DOHH2 (cell line): ENCODE measurements around the gene FASTK.

Experiments
- H3F3A ChIP-seq: fragments of 200-600 bp; sonication (generic), shearing (Covaris generic); 2 replicates; pipeline ENCODE4 v1.6.0; 2016; ENCODE audit warnings: antibody characterized with exemption, mild to moderate bottlenecking; ENCODE audit not compliant: control insufficient read depth, insufficient read depth
- H3K27ac ChIP-seq: fragments of 200-600 bp; sonication (generic); 2 replicates; pipeline ENCODE4 v1.5.1; 2014; ENCODE audit warnings: low read depth, mild to moderate bottlenecking, low read length, moderate library complexity
- H3K27me3 ChIP-seq: fragments of 200-600 bp; sonication (generic); 2 replicates; pipeline ENCODE4 v1.6.1; 2014; ENCODE audit warnings: mild to moderate bottlenecking, low read length, mixed read lengths; ENCODE audit not compliant: control insufficient read depth
- H3K36me3 ChIP-seq: fragments of 200-600 bp; sonication (generic); 2 replicates; pipeline ENCODE4 v1.6.1; 2014; ENCODE audit warnings: mild to moderate bottlenecking, low read length, moderate library complexity, mixed read lengths; ENCODE audit not compliant: control insufficient read depth
- H3K4me1 ChIP-seq: fragments of 200-600 bp; sonication (generic); 2 replicates; pipeline ENCODE4 v1.6.1; 2014; ENCODE audit warnings: mild to moderate bottlenecking, low read length, mixed read lengths; ENCODE audit not compliant: control insufficient read depth
- H3K4me2 ChIP-seq: fragments of 200-600 bp; sonication (generic); 2 replicates; pipeline ENCODE4 v1.6.0; 2014; ENCODE audit warnings: mild to moderate bottlenecking, low read length, moderate library complexity
- H3K4me3 ChIP-seq: fragments of 200-600 bp; sonication (generic); 2 replicates; pipeline ENCODE4 v1.5.1; 2014; ENCODE audit warnings: mild to moderate bottlenecking, low read length, mixed read lengths
- H3K79me2 ChIP-seq: fragments of 200-600 bp; sonication (generic); 2 replicates; pipeline ENCODE4 v1.6.1; 2014; ENCODE audit warnings: mild to moderate bottlenecking, low read length, mixed read lengths; ENCODE audit not compliant: control insufficient read depth
- H3K9me2 ChIP-seq: fragments of 200-600 bp; sonication (generic); replicated peaks from 2 replicates; pipeline ENCODE4 v1.6.1; 2014; ENCODE audit warnings: mild to moderate bottlenecking, low read length, mixed read lengths; ENCODE audit not compliant: control insufficient read depth
- H3K9me3 ChIP-seq: fragments of 200-600 bp; sonication (generic); 2 replicates; pipeline ENCODE4 v1.6.1; 2014; ENCODE audit warnings: antibody characterized with exemption, low read length, mixed read lengths; ENCODE audit not compliant: control insufficient read depth, insufficient read depth
- H4K20me1 ChIP-seq: fragments of 200-600 bp; sonication (generic); 2 replicates; pipeline ENCODE4 v1.6.0; 2014; ENCODE audit warnings: low read depth, mild to moderate bottlenecking, antibody characterized with exemption, low read length, moderate library complexity; ENCODE audit not compliant: control insufficient read depth, insufficient read depth
- EZH2phosphoT487 ChIP-seq: fragments of 200-600 bp; sonication (generic); IDR thresholded peaks from 2 replicates; pipeline ENCODE4 v1.6.1; 2017; ENCODE audit warnings: borderline replicate concordance, mild to moderate bottlenecking, antibody characterized with exemption, low read length, moderate library complexity, mixed read lengths
- TF ChIP-seq, protein P1 (sequence below): fragments of 200-600 bp; sonication (generic); IDR thresholded peaks from one replicate; pipeline ENCODE4 v1.5.1; 2014; ENCODE audit warnings: antibody characterized with exemption, mild to moderate bottlenecking, low read depth, low read length; ENCODE audit not compliant: poor library complexity, severe bottlenecking

FASTK gene

DNA sequence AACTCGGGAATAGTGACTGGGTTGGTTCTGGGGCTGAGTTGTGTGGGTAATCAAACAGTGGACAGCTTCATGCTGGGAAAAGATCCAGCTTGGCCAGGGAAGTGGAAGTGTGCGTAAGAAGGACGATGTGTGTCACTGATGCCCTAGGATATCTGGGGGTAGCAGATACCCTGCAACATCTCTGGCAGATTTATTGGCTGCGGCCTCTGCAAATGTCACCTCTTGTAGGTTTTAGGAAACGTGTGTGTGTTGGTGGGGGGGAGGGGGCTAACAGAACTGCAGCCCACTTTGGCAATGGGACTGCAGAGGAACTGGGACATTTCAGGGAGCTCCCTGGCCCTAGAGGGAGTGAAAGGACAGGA lies 4.7 kb upstream of the FASTK start:
- peaks cover 14% of the 10 kb centered on the region for H3K36me3 ChIP-seq
- H3K9me2 ChIP-seq, result no peaks in the 10 kb centered on the region
- peaks cover 9% of the 10 kb centered on the region for H3F3A ChIP-seq
- no peak for TF ChIP-seq EZH2phosphoT487
- TF ChIP-seq, protein P1, sequence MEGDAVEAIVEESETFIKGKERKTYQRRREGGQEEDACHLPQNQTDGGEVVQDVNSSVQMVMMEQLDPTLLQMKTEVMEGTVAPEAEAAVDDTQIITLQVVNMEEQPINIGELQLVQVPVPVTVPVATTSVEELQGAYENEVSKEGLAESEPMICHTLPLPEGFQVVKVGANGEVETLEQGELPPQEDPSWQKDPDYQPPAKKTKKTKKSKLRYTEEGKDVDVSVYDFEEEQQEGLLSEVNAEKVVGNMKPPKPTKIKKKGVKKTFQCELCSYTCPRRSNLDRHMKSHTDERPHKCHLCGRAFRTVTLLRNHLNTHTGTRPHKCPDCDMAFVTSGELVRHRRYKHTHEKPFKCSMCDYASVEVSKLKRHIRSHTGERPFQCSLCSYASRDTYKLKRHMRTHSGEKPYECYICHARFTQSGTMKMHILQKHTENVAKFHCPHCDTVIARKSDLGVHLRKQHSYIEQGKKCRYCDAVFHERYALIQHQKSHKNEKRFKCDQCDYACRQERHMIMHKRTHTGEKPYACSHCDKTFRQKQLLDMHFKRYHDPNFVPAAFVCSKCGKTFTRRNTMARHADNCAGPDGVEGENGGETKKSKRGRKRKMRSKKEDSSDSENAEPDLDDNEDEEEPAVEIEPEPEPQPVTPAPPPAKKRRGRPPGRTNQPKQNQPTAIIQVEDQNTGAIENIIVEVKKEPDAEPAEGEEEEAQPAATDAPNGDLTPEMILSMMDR, result no peak
- H4K20me1 ChIP-seq, result peaks cover 7% of the 10 kb centered on the region
- H3K4me3 ChIP-seq, result peak overlapping the region; percentile 76
- peaks cover 54% of the 10 kb centered on the region for H3K4me1 ChIP-seq
- H3K27ac ChIP-seq, result no peak overlapping the region
- peaks cover 27% of the 10 kb centered on the region for H3K79me2 ChIP-seq
- peak overlapping the region; percentile 88 for H3K4me2 ChIP-seq
- peaks cover 49% of the 10 kb centered on the region for H3K27me3 ChIP-seq
- no peaks in the 10 kb centered on the region for H3K9me3 ChIP-seq

GRCh38 chr7:151083824-151084160 lies 3.2 kb upstream of the FASTK start:
- Histone ChIP-seq H3K9me2 (no peaks in the 10 kb centered on the region), H3K79me2 (peaks cover 43% of the 10 kb centered on the region), H3K36me3 (peaks cover 28% of the 10 kb centered on the region), H3K27ac (no peak overlapping the region), H4K20me1 (peaks cover 12% of the 10 kb centered on the region), H3F3A (peaks cover 9% of the 10 kb centered on the region), H3K4me2 (peak overlapping the region; percentile 85), H3K27me3 (peaks cover 38% of the 10 kb centered on the region), H3K9me3 (no peaks in the 10 kb centered on the region), H3K4me1 (peaks cover 65% of the 10 kb centered on the region), H3K4me3 (peak overlapping the region; percentile 95)
- TF ChIP-seq, protein P1, result no peak
- TF ChIP-seq EZH2phosphoT487, result no peak

- Histone ChIP-seq H3K36me3 (peaks cover 34% of the 10 kb centered on the region), H3K9me3 (no peaks in the 10 kb centered on the region), H3K4me1 (peaks cover 71% of the 10 kb centered on the region), H3K27ac (peak within 1 kb of the TSS; percentile 59), H3F3A (peaks cover 11% of the 10 kb centered on the region), H3K4me2 (peak within 1 kb of the TSS; percentile 85), H3K9me2 (no peaks in the 10 kb centered on the region), H3K27me3 (peaks cover 33% of the 10 kb centered on the region), H3K4me3 (peak within 1 kb of the TSS; percentile 95), H3K79me2 (peaks cover 48% of the 10 kb centered on the region), H4K20me1 (peaks cover 12% of the 10 kb centered on the region)
- no peak for TF ChIP-seq EZH2phosphoT487
- TF ChIP-seq, protein P1, result peak; percentile 14
Observed at GRCh38 chr7:151083071-151083823, 2.6 kb upstream of the FASTK start, which contains the start of gene TMUB1. Gene TMUB1 (minus strand): TSS chr7:151083493. CDS start chr7:151082563, 930 bp downstream.
